B cell (primary cell): ENCODE data around the gene ABCG1.

ENCODE experiments used
- CTCF ChIP-seq: fragments of 200-600 bp; IDR thresholded peaks from one replicate; pipeline ENCODE4 v1.8.0; 2022; ENCODE audit warnings: antibody characterized with exemption, mild to moderate bottlenecking
- EZH2 ChIP-seq: IDR thresholded peaks from 2 replicates; pipeline ENCODE4 v1.6.1; 2012; ENCODE audit warnings: borderline replicate concordance, low read depth, mild to moderate bottlenecking, moderate library complexity, low read length; ENCODE audit not compliant: insufficient read depth, poor library complexity, severe bottlenecking

GRCh38 chr21:42258885-42259407, 40.0 kb downstream of the ABCG1 start:
- no peak for TF ChIP-seq EZH2
- peak; percentile 2 for TF ChIP-seq CTCF
